SU-DHL-6 (cell line): Measurements from ENCODE around the gene SYT17.

Experiments
- H2AFZ ChIP-seq: fragments of 200-600 bp; sonication (generic); 2 replicates; pipeline ENCODE4 v1.6.1; 2014; ENCODE audit warnings: low read depth, mild to moderate bottlenecking, moderate library complexity, mixed read lengths, antibody characterized with exemption, low read length; ENCODE audit not compliant: severe bottlenecking
- H3F3A ChIP-seq: fragments of 200-600 bp; shearing (Covaris generic); 2 replicates; pipeline ENCODE4 v1.6.0; 2016; ENCODE audit warnings: antibody characterized with exemption, mild to moderate bottlenecking; ENCODE audit not compliant: insufficient read depth
- H3K27ac ChIP-seq: fragments of 200-600 bp; sonication (generic); 2 replicates; pipeline ENCODE4 v1.5.1; 2016; ENCODE audit warnings: low read depth, mild to moderate bottlenecking, low read length, moderate library complexity, mixed read lengths
- H3K27me3 ChIP-seq: fragments of 200-600 bp; sonication (generic), shearing (Covaris generic); 2 replicates; pipeline ENCODE4 v1.6.0; 2014; ENCODE audit warnings: mild to moderate bottlenecking, low read length
- H3K36me3 ChIP-seq: fragments of 200-600 bp; sonication (generic); 2 replicates; pipeline ENCODE4 v1.6.1; 2014; ENCODE audit warnings: mild to moderate bottlenecking, low read length, mixed read lengths
- H3K4me2 ChIP-seq: fragments of 300-600, 200-600 bp; shearing (Covaris generic), sonication (generic); 2 replicates; pipeline ENCODE4 v1.6.0; 2014; ENCODE audit warnings: low read length, low read depth, mild to moderate bottlenecking; ENCODE audit not compliant: poor library complexity, severe bottlenecking
- H3K4me3 ChIP-seq: fragments of 200-600 bp; sonication (generic); 2 replicates; pipeline ENCODE4 v1.5.1; 2014; ENCODE audit warnings: antibody characterized with exemption, low read length, mild to moderate bottlenecking, mixed read lengths; ENCODE audit not compliant: insufficient read depth, poor library complexity, severe bottlenecking
- H3K79me2 ChIP-seq: fragments of 200-600 bp; sonication (generic); 2 replicates; pipeline ENCODE4 v1.6.1; 2014; ENCODE audit warnings: mild to moderate bottlenecking, low read length, moderate library complexity; ENCODE audit not compliant: insufficient read depth
- H3K9ac ChIP-seq: fragments of 200-600 bp; sonication (generic); 2 replicates; pipeline ENCODE4 v1.7.0; 2014; ENCODE audit warnings: mild to moderate bottlenecking, low read length
- H3K9me2 ChIP-seq: fragments of 200-600 bp; sonication (generic); replicated peaks from 2 replicates; pipeline ENCODE4 v1.6.1; 2014; ENCODE audit warnings: low read length; ENCODE audit not compliant: insufficient read depth
- H3K9me3 ChIP-seq: fragments of 200-600 bp; sonication (generic); 2 replicates; pipeline ENCODE4 v1.6.1; 2014; ENCODE audit warnings: low read length, mixed read lengths; ENCODE audit not compliant: insufficient read depth
- H4K20me1 ChIP-seq: fragments of 200-600 bp; sonication (generic); 2 replicates; pipeline ENCODE4 v1.6.1; 2014; ENCODE audit warnings: low read depth, mild to moderate bottlenecking, antibody characterized with exemption, low read length, moderate library complexity, mixed read lengths
- CTCF ChIP-seq: fragments of 200-600 bp; sonication (generic); IDR thresholded peaks from one replicate; pipeline ENCODE4 v1.5.1; 2017; ENCODE audit warnings: antibody characterized with exemption, mild to moderate bottlenecking, low read length, moderate library complexity; ENCODE audit not compliant: insufficient read depth, poor library complexity, severe bottlenecking
- EZH2phosphoT487 ChIP-seq: fragments of 200-600 bp; sonication (generic), shearing (Covaris generic); conservative IDR thresholded peaks from 2 replicates; pipeline ENCODE4 v1.6.1; 2018; ENCODE audit warnings: mild to moderate bottlenecking, antibody characterized with exemption, low read length, moderate library complexity, mixed read lengths

Gene SYT17

GRCh38 chr16:19242186-19242585 lies 74.1 kb downstream of the SYT17 start:
- Histone ChIP-seq H3K4me2 (no peak overlapping the region), H3K79me2 (no peaks in the 10 kb centered on the region), H3K4me3 (no peak overlapping the region), H2AFZ (no peak overlapping the region), H3K27me3 (no peaks in the 10 kb centered on the region), H4K20me1 (no peaks in the 10 kb centered on the region), H3K36me3 (no peaks in the 10 kb centered on the region), H3K9me3 (peaks cover 12% of the 10 kb centered on the region; the same call in 1 of the 2 replicates), H3F3A (no peaks in the 10 kb centered on the region), H3K9ac (no peak overlapping the region), H3K27ac (no peak overlapping the region), H3K9me2 (no peaks in the 10 kb centered on the region)
- TF ChIP-seq CTCF (no peak), EZH2phosphoT487 (no peak)

GRCh38 chr16:19242987-19243575 lies 75.0 kb downstream of the SYT17 start:
- H2AFZ ChIP-seq = no peak overlapping the region
- TF ChIP-seq EZH2phosphoT487 (no peak), CTCF (no peak)
- no peaks in the 10 kb centered on the region for H3K36me3 ChIP-seq
- H3K27ac ChIP-seq = no peak overlapping the region
- no peaks in the 10 kb centered on the region for H3F3A ChIP-seq
- H3K4me3 ChIP-seq = no peak overlapping the region
- no peak overlapping the region for H3K9ac ChIP-seq
- peaks cover 12% of the 10 kb centered on the region; the same call in 1 of the 2 replicates for H3K9me3 ChIP-seq
- no peaks in the 10 kb centered on the region for H3K27me3 ChIP-seq
- H3K79me2 ChIP-seq = no peaks in the 10 kb centered on the region
- no peaks in the 10 kb centered on the region for H4K20me1 ChIP-seq
- no peak overlapping the region for H3K4me2 ChIP-seq
- H3K9me2 ChIP-seq = no peaks in the 10 kb centered on the region

DNA sequence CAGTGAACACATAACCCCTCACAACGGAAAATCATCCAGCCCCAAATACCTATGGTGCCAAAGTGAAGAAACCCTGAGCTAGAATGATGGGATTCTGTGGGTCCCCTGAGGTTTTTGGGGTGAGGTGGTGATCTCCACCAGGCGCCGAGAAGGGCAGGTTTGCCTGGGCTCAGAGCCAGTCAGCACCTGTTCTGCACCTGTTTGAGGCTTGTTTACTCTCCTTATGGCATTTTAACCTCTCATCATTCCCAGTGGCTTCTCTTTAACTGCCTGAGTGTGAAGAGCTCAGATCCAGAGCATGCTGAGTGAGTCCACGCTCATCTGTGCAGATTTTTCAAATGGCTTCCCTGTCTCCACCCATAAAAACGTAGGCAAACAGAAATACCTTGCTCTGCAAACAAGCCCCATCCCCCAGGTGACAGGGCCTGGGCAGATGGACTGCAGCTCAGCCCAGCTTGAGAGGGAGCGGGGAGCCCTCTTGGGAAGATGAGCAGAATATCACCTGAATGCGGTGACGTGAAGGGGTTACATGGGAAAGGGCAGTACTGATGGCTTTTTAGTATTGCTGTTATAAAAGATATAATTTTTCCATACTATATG lies 77.4 kb downstream of the SYT17 start:
- H3K9ac ChIP-seq = no peak overlapping the region
- H3K9me3 ChIP-seq = peaks cover 1% of the 10 kb centered on the region; the same call in 1 of the 2 replicates
- H3K4me2 ChIP-seq = no peak overlapping the region
- no peak overlapping the region for H3K4me3 ChIP-seq
- no peaks in the 10 kb centered on the region for H4K20me1 ChIP-seq
- H3K27ac ChIP-seq = no peak overlapping the region
- H3K9me2 ChIP-seq = no peaks in the 10 kb centered on the region
- no peak overlapping the region for H2AFZ ChIP-seq
- no peaks in the 10 kb centered on the region for H3F3A ChIP-seq
- H3K36me3 ChIP-seq = no peaks in the 10 kb centered on the region
- H3K79me2 ChIP-seq = no peaks in the 10 kb centered on the region
- H3K27me3 ChIP-seq = no peaks in the 10 kb centered on the region
- TF ChIP-seq EZH2phosphoT487 (no peak), CTCF (no peak)
